Measurements from ENCODE around the gene CCDC85C. TPM values are rescaled to one million over a fixed set of nuclear protein-coding genes. Genes with fewer than 3 reads are reported as not detected.

The CCDC85C gene
- total RNA-seq, 1 experiment from 2014 or later: 35.8 TPM

- TF ChIP-seq EMX1 (CRISPR knock-in tag; IDR thresholded peaks at IDR 0.05) (no peak), USF1 (CRISPR knock-in tag; IDR thresholded peaks at IDR 0.05) (no peak), ZNF121 (CRISPR knock-in tag; IDR thresholded peaks at IDR 0.05) (no peak), IRF1 (CRISPR knock-in tag; IDR thresholded peaks at IDR 0.05) (no peak), GTF2I (CRISPR knock-in tag; conservative IDR thresholded peaks at IDR 0.05) (no peak), ZMAT4 (CRISPR knock-in tag; IDR thresholded peaks at IDR 0.05) (no peak), ATF1 (CRISPR knock-in tag; IDR thresholded peaks at IDR 0.05) (no peak), FOXP4 (CRISPR knock-in tag; IDR thresholded peaks at IDR 0.05) (no peak), STAT6 (CRISPR knock-in tag; conservative IDR thresholded peaks at IDR 0.05; ENCODE audit: low read depth) (no peak), CREM (CRISPR knock-in tag; IDR thresholded peaks at IDR 0.05) (no peak), MLX (CRISPR knock-in tag; IDR thresholded peaks at IDR 0.05) (no peak), AR (CRISPR knock-in tag; IDR thresholded peaks at IDR 0.05) (no peak), ZNF232 (CRISPR knock-in tag; IDR thresholded peaks at IDR 0.05) (no peak), ESRRA (CRISPR knock-in tag; IDR thresholded peaks at IDR 0.05; ENCODE audit: borderline replicate concordance) (no peak)
- H3K36me3 Mint-ChIP-seq: peaks cover 24% of the 10 kb centered on the region
- ChIA-PET POLR2A (no interaction called here), CTCF (interaction anchor here (1.3 kb wide), 1 partner anchor 134 kb away, joined by 4 read pairs; no protein-coding TSS in a partner anchor)
- ATAC-seq (no peak), DNase-seq (ENCODE audit: low spot score) (no peak)
- H3K27me3 Mint-ChIP-seq (ENCODE audit: low read depth): no peaks in the 10 kb centered on the region
- no peak overlapping the region for H3K4me3 Mint-ChIP-seq
- no peaks in the 10 kb centered on the region for H3K9me3 Mint-ChIP-seq
- H3K27ac Mint-ChIP-seq: no peak overlapping the region
- no peaks in the 10 kb centered on the region for H3K4me1 Mint-ChIP-seq
These were observed 149.8 kb downstream of the CCDC85C start for GRCh38 chr14:99454246-99454645.

GRCh38 chr14:99452968-99453367 is 151.0 kb downstream of the CCDC85C start:
- ATAC-seq: no peak
- ChIA-PET CTCF (interaction anchor here (1.3 kb wide), 1 partner anchor 133 kb away, joined by 4 read pairs; no protein-coding TSS in a partner anchor), POLR2A (no interaction called here)
- Mint-ChIP-seq H3K4me3 (no peak overlapping the region), H3K9me3 (no peaks in the 10 kb centered on the region), H3K27me3 (ENCODE audit: low read depth) (no peaks in the 10 kb centered on the region), H3K36me3 (peaks cover 26% of the 10 kb centered on the region), H3K4me1 (no peaks in the 10 kb centered on the region), H3K27ac (no peak overlapping the region)
- TF ChIP-seq PREB (CRISPR knock-in tag; IDR thresholded peaks at IDR 0.05; ENCODE audit: borderline replicate concordance): no peak
- no peak for DNase-seq (ENCODE audit: low spot score)
